Muscle of arm (tissue), 12 donors: ENCODE data around the gene SLC26A11. TPM values are rescaled to one million over a fixed set of nuclear protein-coding genes. Genes with fewer than 3 reads are reported as not detected.
"Not testable (repeated sequence)": the region's sequence is repeated elsewhere in the genome, so short reads cannot be mapped to it uniquely, and the experiment has no call there.

Experiments used
- DNase-seq: peaks from one replicate; pipeline ENCODE4 v3.0.0-alpha.2; 2013
- polyA plus RNA-seq, 12 donors: library from polyadenylated mRNA; unstranded; fragments of 120-200 nt; gene quantifications; one replicate each; pipeline ENCODE4 v1.2.1, GENCODE V29; 2013; ENCODE audit not compliant: insufficient read length in 12 of 12

Gene SLC26A11
- polyA plus RNA-seq, 12 donors: 6.3 to 16.7 (median 8.8) TPM; not detected in 1

DNA sequence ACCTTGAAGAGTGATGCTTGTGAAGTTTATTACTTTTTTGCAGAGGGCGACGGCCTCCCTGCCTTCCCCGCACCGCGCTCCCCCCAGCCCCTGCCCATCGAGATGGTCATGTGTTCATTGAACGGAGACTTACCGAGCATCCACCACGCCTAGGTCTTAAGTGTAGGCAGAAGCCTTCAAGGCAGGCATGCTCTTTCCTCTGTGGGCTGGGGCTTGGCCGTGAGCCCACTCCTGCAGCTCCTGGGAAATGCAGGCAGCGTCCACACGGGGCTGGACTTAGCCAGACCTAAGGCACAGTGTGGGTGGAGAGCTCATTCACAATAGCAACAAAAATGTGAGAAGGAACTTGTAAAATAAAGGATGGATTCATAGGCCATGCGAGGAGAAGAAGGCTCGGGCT is 59.7 kb downstream of the SLC26A11 start:
- no peak for DNase-seq

DNA sequence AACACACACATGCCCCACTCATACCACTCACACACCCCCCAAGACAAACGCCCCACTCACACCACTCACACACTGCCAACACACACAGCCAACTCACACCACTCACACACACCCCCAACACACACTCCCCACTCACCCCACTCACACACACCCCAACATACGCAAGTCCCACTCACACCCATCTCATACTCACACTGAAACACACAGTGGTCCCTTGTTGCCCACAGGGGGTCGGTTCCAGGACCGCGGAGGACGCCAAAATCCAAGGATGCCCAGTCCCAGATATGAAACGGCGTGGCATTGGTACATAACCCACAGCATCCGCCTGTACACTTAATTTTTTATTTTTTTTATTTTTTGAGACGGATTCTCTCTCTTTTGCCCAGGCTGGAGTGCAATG is 61.3 kb downstream of the SLC26A11 start:
- no peak for DNase-seq

DNA sequence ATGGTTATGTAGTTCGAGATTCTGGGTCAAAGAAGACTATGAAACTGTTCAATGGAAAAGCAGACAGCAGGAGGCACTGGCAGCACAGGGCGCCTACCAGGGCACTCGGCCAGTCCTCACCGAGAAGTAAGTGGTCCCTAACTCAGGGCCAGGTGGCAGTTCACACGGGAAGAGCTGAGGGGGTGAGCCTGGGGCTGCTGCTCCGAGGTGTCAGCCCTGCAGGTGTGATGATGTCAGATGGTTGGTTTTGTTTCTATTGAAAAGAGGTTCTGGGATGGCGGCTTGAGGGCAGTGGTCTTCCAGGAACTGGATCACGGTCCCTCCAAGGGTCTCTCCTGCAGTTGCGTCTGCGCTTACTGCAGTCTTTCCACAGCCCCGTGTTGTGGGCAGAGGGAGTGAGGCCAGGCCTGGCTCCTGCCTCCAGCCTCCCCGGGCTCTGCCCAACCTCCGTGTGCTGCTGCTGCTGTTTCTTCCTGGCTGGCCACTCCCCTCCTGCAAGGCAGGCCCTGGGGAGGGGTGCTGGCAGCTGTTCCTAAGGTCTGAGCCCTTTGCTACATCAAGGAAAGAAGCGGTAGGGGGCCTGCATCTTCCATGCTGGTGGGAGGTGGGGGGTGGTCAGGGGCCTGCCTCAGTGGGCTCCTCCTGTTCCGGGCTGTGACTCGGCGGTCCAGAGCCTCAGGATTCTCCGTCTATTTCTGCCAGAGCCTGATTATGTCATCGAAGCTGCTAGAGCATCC is 63.1 kb downstream of the SLC26A11 start:
- no peak for DNase-seq

DNA sequence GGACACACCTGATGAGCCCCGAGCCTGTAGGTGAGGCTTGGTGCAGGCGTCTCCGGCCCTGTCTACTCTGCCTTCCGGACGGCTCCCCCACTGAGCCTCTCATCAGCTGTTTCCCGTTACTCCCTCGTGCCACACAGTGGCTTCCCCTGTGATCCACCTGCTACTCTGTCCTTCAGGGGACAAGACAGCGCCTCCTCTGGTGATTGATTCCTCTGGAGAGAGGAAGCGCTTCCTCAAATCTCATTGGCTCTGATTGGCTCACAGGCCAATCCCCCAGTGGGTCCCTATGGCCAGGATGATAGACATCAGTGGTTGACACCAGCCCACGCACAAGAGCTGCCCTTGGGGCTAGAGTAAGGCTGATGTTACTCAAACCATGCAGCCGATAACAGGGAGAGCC is 64.4 kb downstream of the SLC26A11 start:
- DNase-seq: no peak

DNA sequence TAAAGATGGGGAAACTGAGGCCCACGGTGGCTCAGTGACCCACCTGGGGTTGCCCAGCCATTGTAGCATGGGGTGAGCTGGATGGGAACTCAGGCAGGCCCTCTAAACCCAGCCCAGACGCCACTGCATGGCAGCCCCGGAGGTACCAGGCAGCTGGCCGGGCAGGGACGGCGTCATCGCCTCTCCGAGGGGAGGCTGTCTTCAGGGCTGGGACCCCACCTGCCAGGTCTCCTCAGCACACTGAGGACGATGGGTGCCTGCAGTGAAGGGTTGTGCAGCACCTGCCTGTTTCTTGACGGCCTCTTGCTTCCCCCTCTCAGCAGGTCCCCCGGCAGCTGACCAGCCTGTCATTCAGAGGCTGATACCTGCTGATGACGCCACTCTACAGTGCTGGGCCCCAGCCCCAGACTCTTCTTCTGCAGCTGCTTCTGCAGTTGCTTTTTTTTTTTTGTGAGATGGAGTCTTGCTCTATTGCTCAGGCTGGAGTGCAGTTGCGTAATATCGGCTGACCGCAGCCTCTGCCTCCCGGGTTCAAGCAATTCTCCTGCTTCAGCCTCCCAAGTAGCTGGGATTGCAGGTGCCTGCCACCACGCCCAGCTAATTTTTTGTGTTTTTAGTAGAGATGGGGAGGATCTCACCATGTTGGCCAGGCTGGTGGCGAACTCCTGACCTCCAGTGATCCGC is 65.2 kb downstream of the SLC26A11 start:
- DNase-seq: no peak

DNA sequence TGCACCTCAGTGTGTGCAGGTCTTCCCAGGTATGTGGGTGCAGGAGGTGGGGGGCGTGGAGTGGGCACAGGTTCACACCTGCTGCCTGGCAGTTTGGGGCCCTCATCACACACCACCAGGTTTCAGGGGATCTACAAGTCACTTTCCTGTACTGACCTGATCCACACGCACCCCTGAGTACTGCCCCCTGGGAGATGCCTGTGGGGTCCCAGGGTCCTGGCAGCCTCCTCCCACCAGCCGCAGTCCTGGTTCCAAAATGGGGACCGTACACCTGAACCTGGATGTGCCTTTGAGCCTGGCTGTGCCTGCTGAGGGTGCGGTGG is 66.4 kb downstream of the SLC26A11 start:
- no peak for DNase-seq

DNA sequence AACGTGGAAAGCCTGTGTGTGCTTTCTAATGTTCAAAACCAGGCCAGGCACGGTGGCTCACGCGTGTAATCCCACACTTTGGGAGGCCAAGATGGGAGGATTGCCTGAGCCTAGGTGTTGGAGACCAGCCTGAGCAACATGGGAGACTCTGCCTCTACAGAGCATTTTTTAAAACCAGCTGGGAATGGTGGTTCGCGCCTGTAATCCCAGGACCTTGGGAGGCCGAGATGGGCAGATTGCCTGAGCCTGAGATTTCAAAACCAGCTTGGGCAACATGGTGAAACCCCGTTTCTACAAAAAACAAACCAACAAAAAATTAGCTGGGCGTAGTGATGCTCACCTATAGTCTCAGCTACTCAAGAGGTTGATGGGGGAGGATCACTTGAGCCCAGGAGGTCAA is 66.8 kb downstream of the SLC26A11 start:
- DNase-seq: no peak

DNA sequence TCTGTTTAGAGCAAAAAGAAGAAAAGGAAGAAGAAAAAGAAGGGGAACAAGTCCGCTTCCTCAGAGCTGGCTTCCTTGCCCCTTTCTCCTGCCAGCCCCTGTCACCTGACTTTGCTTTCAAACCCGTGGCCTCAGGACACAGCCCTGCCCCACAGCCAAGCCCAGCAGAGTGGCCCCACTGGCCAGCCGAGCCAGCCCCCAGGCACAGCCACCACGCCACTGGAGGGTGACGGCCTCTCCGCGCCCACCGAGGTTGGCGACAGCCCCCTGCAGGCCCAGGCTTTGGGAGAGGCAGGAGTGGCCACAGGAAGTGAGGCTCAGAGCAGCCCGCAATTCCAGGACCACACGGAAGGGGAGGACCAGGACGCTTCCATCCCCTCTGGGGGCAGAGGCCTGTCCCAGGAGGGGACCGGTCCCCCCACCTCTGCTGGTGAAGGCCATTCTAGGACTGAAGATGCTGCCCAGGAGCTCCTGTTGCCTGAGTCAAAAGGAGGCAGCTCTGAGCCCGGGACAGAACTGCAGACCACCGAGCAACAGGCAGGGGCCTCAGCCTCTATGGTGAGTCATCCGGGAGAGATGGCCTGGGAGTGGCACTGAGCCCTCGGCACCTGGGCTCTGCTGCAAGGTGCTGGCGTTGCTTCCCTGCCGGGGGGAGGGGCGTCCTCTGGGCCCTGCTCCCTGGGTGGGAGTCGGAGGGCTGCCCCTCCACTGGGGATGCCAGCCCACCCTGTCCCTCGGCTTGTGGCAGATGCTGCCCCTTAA is 67.8 kb downstream of the SLC26A11 start:
- DNase-seq: no peak

DNA sequence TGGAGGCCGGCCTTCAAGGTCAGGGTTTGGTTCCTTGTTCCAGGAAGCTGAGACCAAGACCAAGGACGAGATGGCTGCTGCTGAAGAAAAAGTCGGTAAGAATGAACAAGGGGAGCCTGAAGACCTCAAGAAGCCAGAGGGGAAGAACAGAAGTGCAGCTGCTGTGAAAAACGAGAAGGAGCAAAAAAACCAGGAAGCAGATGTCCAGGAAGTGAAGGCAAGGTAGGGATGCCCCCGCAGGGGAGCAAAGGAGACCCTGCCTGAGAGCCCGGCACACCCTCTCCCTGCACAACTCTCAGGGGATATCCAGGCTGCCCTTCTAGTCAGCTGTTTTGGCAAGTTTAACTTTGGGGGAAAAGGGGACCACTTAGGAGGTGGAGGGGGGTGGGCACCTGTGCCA is 69.4 kb downstream of the SLC26A11 start:
- no peak for DNase-seq

DNA sequence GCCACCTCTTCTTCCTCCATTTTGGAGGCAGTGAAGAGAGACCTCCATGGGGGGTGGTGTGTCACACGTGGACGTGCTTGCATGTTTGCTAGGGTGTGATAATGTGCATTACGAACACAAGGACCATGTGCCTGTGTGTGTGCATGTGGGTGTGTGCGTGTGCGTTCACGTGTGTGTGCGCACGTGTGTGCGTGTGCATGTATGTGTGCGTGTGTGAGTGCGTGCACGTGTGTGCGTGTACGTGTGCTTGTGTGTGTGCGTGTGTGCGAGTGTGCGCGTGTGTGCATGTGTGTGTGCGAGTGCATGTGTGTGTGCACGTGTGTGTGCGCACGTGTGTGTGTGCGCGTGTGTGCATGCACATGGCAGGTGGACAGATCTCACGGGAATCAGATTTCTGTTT is 69.9 kb downstream of the SLC26A11 start:
- DNase-seq: no peak

DNA sequence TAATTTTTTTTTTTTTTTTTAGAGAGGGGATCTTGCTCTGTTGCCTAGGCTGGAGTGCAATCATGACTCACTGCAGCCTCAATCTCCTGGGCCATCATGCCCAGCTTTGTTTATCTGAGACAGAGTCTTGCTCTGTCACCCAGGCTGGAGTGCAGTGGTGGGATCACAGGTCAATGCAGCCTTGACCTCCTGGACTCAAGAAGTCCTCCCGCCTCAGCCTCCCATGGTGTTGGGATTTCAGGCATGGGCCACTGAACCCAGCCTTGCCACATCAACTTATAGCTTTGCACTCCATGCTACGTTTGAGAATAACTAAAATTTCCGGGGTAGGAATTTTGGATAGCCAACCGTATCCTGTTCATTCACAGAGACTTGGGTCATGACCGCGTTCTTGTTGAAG is 71.0 kb downstream of the SLC26A11 start:
- DNase-seq: no peak

DNA sequence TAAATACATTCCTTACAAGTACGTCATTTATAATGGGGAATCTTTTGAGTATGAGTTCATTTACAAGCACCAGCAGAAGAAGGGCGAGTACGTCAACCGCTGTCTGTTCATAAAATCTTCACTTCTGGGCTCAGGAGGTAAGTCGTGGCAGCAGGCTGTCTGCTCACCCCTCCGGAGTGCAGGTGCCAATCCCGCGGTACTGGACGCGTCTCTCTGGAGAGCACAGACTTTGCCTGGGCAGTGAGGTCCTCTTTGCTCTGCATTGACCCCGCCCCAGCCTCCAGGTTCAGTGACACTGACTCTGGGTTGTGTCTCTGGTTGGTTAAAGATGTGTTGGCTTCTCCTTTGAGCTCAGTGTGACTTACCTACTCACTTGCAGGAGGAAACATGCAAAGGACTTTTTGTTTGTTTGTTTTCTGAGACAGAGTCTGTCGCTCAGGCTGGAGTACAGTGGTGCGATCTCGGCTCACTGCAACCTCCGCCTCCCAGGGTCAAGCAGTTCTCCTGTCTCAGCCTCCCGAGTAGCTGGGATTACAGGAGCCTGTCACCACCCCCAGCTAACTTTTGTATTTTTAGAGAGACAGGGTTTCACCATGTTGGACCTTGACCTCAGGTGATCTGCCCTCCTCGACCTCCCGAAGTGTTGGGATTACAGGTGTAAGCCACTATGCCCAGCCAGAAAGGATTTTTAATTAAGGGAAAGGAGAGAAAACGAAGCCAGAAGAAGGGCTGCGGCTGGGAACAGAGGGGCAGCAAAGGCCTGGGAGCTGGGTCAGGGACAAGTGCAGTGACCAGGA is 71.7 kb downstream of the SLC26A11 start:
- DNase-seq: no peak

DNA sequence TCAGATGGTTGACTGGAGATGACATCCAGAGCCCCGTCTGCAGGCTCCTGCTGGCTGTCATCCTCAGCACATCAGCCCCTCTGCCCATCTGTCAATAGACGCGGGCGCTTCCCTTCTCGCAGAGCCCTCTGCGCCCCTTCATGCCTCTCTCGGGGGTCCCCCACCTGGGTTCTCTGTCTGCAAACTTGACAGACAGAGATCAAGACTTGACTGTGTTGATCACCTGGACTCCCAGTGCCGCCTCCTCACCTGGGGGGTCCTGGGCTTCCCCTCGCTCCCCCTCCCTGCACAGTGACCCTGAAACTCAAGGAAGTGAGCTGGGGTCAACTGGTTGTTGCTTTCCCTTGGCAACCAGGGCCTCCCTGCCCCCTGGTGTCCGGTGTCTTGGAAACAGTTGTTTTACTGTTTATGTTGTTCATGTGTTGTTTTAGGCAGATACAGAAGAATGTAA is 72.3 kb downstream of the SLC26A11 start:
- no peak for DNase-seq

DNA sequence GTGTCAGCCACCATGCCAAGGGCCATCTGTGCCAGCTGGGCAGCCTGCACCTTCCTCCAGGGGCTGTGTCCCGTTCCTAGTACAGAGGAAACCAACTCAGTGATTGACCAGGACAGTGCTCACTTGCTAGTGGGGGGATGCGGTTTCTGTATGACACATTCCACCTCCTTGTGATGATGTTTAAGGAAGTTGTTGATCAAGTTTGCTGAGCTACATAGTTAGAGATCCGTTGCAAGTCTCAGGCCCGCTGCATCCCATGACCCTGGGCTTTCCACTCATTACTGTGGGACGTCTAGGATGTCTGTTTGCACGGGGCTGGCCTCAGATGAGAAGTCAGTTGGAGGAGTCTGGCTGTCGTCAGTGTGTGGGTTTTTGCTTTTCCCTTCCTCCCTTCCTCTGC is 74.0 kb downstream of the SLC26A11 start:
- DNase-seq: no peak

DNA sequence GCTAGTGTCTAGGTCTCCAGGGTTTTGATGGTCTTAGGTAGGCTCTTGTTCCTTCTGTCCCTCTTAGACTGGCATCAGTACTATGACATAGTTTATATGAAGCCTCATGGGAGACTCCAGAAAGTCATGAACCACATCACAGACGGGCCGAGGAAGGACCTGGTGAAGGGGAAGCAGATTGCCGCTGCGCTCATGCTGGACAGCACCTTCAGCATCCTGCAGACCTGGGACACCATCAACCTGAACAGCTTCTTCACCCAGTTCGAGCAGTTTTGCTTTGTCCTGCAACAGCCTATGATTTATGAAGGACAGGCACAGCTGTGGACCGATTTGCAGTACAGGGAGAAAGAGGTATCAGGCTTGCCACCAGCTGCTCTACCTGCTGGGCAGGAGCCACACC is 74.4 kb downstream of the SLC26A11 start:
- DNase-seq: no peak

DNA sequence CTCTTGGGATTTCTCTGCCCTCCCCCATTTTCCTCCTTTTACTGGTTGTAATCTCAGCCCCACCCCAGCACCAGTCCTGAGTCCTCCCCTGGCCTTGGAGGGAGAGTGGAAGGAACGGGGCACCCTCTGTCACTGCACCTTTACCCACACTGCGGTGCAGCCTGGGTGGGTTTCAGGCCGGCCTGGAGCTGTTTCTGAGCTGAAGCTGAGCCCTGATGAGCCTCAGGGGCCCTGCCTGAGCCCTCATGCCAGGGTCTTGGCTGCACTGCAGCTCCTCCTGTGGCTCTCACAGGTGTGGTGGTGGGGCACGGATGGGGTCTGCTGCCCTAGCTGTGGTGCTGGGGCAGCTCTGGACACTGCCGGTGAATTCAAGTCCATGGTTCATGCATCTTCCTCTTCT is 74.9 kb downstream of the SLC26A11 start:
- no peak for DNase-seq

DNA sequence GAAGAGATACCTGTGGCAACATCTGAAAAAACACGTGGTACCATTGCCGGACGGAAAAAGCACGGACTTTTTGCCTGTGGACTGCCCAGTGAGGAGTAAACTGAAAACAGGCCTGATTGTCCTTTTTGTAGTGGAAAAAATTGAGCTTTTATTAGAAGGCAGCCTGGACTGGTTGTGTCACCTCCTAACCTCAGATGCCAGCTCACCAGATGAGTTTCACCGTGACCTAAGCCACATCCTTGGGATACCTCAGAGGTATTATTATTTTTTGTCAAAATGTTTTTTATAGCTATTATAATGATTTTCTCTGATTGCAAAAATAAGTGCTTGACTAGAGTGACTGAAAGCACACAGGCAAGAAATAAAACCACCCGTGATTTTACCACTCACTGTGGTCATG is 75.3 kb downstream of the SLC26A11 start:
- DNase-seq: no peak

DNA sequence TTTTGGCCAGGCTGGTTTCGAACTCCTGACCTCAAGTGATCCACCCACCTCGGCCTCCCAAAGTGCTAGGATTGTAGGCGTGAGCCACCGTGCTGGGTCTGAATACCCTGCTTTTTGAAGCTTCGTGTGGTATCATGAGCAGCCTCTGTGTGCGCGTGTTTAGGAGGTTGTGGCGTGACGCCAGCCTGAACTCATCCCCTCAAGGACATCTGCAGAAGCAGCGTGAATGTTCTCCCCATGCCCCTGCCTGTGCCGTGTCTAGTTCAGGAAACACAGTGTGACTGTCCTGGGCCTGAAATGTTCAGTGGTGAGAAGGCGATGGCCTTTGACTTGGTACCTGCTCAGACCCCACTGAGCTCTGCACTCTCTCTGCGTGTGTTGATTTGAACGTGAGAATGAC is 76.0 kb downstream of the SLC26A11 start:
- no peak for DNase-seq

DNA sequence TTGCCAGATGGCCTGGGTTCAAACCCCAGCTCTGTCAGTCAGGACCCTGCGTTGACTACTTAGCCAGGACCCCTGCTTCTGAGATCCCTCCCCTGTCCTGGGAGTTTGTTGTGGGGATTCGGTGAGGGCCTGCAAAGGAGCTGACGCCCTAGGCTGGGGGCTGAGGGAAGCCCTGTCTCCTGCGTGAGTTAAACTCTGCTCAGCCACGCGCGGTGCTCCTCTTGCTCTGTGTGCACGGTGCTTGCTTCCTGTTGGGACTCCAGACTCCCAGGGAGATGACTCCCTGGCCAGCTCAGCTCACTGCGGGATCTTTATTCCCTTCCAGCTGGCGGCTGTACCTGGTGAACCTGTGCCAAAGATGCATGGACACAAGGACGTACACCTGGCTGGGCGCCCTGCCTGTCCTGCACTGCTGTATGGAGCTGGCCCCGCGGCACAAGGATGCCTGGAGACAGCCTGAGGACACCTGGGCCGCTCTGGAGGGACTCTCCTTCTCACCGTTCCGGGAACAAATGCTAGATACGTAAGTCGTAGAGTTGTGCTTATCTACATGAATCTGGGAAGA is 77.9 kb downstream of the SLC26A11 start:
- no peak for DNase-seq

DNA sequence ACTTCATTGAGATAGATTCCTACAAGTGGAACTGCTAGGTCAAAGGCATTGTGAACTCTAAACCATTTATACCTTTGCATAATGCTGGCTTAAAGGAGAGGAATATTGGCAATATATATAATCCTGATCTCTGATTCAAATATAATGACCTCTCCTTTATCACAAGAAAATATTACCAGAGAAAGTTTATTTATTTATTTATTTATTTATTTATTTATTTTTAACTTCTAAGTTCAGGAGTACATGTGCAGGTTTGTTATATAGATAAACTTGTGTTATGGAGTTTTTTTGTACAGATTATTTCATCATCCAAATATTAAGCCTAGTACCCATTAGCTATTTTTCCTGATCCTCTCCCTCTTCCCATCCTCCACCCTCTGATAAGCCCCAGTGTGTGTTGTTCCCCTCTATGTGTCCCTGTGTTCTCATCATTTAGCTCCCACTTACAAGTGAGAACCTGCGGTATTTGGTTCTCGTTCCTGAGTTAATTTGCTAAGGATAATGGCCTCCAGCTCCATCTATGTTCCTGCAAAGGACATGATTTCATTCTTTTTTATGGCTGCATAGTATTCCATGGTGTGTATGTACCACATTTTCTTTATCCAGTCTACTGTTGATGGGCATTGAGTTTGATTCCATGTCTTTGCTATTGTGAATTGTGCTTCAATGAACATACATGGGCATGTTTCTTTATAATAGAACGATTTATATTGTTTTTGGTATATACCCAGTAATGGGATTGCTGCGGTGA is 79.3 kb downstream of the SLC26A11 start:
- DNase-seq: not testable (repeated sequence)

DNA sequence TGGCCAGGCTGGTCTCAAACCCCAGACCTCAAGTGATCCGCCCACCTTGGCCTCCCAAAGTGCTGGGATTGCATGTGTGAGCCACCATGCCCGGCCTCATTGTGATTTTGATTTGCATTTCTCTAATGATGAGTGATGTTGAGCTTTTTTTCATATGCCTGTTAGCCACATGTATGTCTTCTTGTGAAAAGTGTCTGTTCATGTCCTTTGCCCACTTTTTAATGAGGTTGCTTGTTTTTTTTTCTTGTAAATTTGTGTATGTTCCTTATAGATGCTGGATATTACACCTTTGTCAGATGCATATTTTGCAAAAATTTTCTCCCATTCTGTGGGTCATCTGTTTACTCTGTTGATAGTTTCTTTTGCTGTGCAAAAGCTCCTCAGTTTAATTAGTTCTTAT is 80.5 kb downstream of the SLC26A11 start:
- not testable (repeated sequence) for DNase-seq
